NOMO-1 (cell line): ENCODE measurements around the gene ARMC7.
"Not testable (repeated sequence)": the region's sequence is repeated elsewhere in the genome, so short reads cannot be mapped to it uniquely, and the experiment has no call there.

Experiments
- DNase-seq, 2 experiments: peaks; one replicate each; lab custom pipeline; 2025; ENCODE audit not compliant: unreplicated experiment in 2 of 2; lab: John Stamatoyannopoulos, UW

The ARMC7 gene

GRCh38 chr17:75151930-75152329 lies 42.2 kb downstream of the ARMC7 start:
- no peak for DNase-seq

- no peak for DNase-seq
These were observed 42.8 kb downstream of the ARMC7 start for GRCh38 chr17:75152523-75152921.

- peak; percentile 62 to 75 for DNase-seq
These were observed 43.4 kb downstream of the ARMC7 start for GRCh38 chr17:75152922-75153779.

- DNase-seq, result no peak
These were observed 44.0 kb downstream of the ARMC7 start for GRCh38 chr17:75153780-75154194.

- peak; percentile 98 to 99 for DNase-seq
These were observed 44.7 kb downstream of the ARMC7 start, which contains the start of gene JPT1 for GRCh38 chr17:75154195-75155106. JPT1 (minus strand) TSS chr17:75154512; CDS start chr17:75154397, 115 bp downstream.

- DNase-seq, result no peak
These were observed 45.4 kb downstream of the ARMC7 start for GRCh38 chr17:75155191-75155601.

GRCh38 chr17:75158480-75158879 lies 48.7 kb downstream of the ARMC7 start:
- not testable (repeated sequence) for DNase-seq

GRCh38 chr17:75159196-75160031 lies 49.6 kb downstream of the ARMC7 start:
- no peak for DNase-seq

- DNase-seq, result no peak
These were observed 50.4 kb downstream of the ARMC7 start for GRCh38 chr17:75160211-75160610.

GRCh38 chr17:75163074-75163473 lies 53.3 kb downstream of the ARMC7 start:
- no peak for DNase-seq

GRCh38 chr17:75164606-75165005 lies 54.8 kb downstream of the ARMC7 start:
- DNase-seq, result not testable (repeated sequence)

GRCh38 chr17:75168998-75169397 lies 59.2 kb downstream of the ARMC7 start:
- DNase-seq, result no peak

GRCh38 chr17:75173526-75173925 lies 63.8 kb downstream of the ARMC7 start:
- DNase-seq, result no peak

- DNase-seq, result no peak
These were observed 65.2 kb downstream of the ARMC7 start for GRCh38 chr17:75174996-75175395.

- DNase-seq, result no peak
These were observed 66.9 kb downstream of the ARMC7 start for GRCh38 chr17:75176625-75177024.

GRCh38 chr17:75178453-75178852 lies 68.7 kb downstream of the ARMC7 start:
- DNase-seq, result no peak
